Naive thymus-derived CD4-positive, alpha-beta T cell (primary cell): Measurements from ENCODE around the gene GRIK1. TPM values are rescaled to one million over a fixed set of nuclear protein-coding genes. Genes with fewer than 3 reads are reported as not detected.

Experiments
- ATAC-seq: fragments of 150-1000 bp; cut with Tn5 transposase; 2 replicates; pipeline ENCODE4 v1.10.0; 2021; ENCODE audit warnings: mild to moderate bottlenecking, moderate library complexity
- CTCF ChIA-PET: fragments of 350-600 bp; sonication (Branson Sonifier 250); formaldehyde crosslinking; loops from one replicate; lab custom pipeline; 2021; ENCODE audit warnings: antibody characterized with exemption; lab: Charles Lee
- POLR2A ChIA-PET: fragments of 350-600 bp; sonication (Branson Sonifier 250); formaldehyde crosslinking; loops from one replicate; lab custom pipeline; 2021; ENCODE audit warnings: antibody characterized with exemption, inconsistent platforms; lab: Charles Lee
- DNase-seq, 9 donors: peaks; one replicate each; pipeline versions ENCODE4 v3.0.0 to v3.0.0-alpha.2; 2020 to 2022; ENCODE audit warnings: mixed read lengths in 1 of 9
- H3K27ac ChIP-seq: one replicate; pipeline ENCODE4 v1.7.0; 2013; ENCODE audit warnings: mild to moderate bottlenecking, low read depth, low read length, moderate library complexity
- H3K27me3 ChIP-seq, 2 donors: one replicate each; pipeline ENCODE4 v1.7.0; 2013; ENCODE audit warnings: low read length in 2 of 2, mild to moderate bottlenecking in 2 of 2, moderate library complexity in 2 of 2; ENCODE audit not compliant: control insufficient read depth in 2 of 2, insufficient read depth in 2 of 2
- H3K36me3 ChIP-seq, 3 experiments: 1 replicate in 2 of 3; 2 replicates in 1 of 3; pipeline ENCODE4 v1.7.0; 2013; ENCODE audit warnings: low read length in 3 of 3, mild to moderate bottlenecking in 3 of 3, moderate library complexity in 1 of 3; ENCODE audit not compliant: insufficient read depth in 3 of 3, control insufficient read depth in 2 of 3
- H3K4me1 ChIP-seq, 2 donors: one replicate each; pipeline ENCODE4 v1.7.0; 2013; ENCODE audit warnings: low read length in 2 of 2, mild to moderate bottlenecking in 2 of 2, moderate library complexity in 1 of 2; ENCODE audit not compliant: control insufficient read depth in 2 of 2, insufficient read depth in 2 of 2
- H3K4me3 ChIP-seq: 2 replicates; pipeline ENCODE4 v1.7.0; 2013; ENCODE audit warnings: mild to moderate bottlenecking, low read length
- H3K9me3 ChIP-seq, 3 experiments: 1 replicate in 2 of 3; 2 replicates in 1 of 3; pipeline ENCODE4 v1.7.0; 2013; ENCODE audit warnings: low read length in 3 of 3; ENCODE audit not compliant: control insufficient read depth in 2 of 3
- H3K27ac Mint-ChIP-seq, 9 donors: one replicate each; pipeline ENCODE4 v1.8.0; 2020 to 2022; ENCODE audit warnings: mixed read lengths in 9 of 9, mild to moderate bottlenecking in 8 of 9, moderate library complexity in 5 of 9, inconsistent platforms in 2 of 9
- H3K27me3 Mint-ChIP-seq, 5 donors: one replicate each; pipeline ENCODE4 v1.8.0; 2021 to 2022; ENCODE audit warnings: mixed read lengths in 5 of 5, mild to moderate bottlenecking in 1 of 5
- H3K36me3 Mint-ChIP-seq, 5 donors: one replicate each; pipeline ENCODE4 v1.8.0; 2020 to 2022; ENCODE audit warnings: mixed read lengths in 5 of 5, mild to moderate bottlenecking in 3 of 5, inconsistent platforms in 1 of 5
- H3K4me1 Mint-ChIP-seq, 7 donors: one replicate each; pipeline ENCODE4 v1.8.0; 2020 to 2022; ENCODE audit warnings: mixed read lengths in 7 of 7, mild to moderate bottlenecking in 3 of 7, inconsistent platforms in 1 of 7
- H3K4me3 Mint-ChIP-seq, 10 donors: one replicate each; pipeline ENCODE4 v1.8.0; 2020 to 2022; ENCODE audit warnings: mild to moderate bottlenecking in 10 of 10, mixed read lengths in 10 of 10, moderate library complexity in 6 of 10, inconsistent platforms in 2 of 10
- H3K9me3 Mint-ChIP-seq, 11 donors: one replicate each; pipeline ENCODE4 v1.8.0; 2020 to 2022; ENCODE audit warnings: mixed read lengths in 11 of 11, mild to moderate bottlenecking in 4 of 11, inconsistent platforms in 1 of 11, moderate library complexity in 1 of 11
- intact Hi-C, 2 donors: fragments of 100-400 bp; cut with micrococcal nuclease; formaldehyde crosslinking; loops; one replicate each; pipeline ENCODE4 v1.15.1; 2023
- polyA plus RNA-seq, 2 donors: library from polyadenylated mRNA; unstranded; fragments of 300-500 nt; fragmentation: Illumina TruSeq; gene quantifications; one replicate each; pipeline ENCODE4 v1.2.3, GENCODE V29; 2021
- total RNA-seq, 6 experiments: library from RNA in 5 of 6; stranded (reverse) in 5 of 6; gene quantifications; 1 replicate in 5 of 6; 2 replicates in 1 of 6; pipeline ENCODE4 v1.2.3 and lab custom pipeline; 2021 to 2026

The GRIK1 gene
- total and polyA plus RNA-seq, 7 experiments from 2014 or later = 0.10 TPM; not detected in 6

DNA sequence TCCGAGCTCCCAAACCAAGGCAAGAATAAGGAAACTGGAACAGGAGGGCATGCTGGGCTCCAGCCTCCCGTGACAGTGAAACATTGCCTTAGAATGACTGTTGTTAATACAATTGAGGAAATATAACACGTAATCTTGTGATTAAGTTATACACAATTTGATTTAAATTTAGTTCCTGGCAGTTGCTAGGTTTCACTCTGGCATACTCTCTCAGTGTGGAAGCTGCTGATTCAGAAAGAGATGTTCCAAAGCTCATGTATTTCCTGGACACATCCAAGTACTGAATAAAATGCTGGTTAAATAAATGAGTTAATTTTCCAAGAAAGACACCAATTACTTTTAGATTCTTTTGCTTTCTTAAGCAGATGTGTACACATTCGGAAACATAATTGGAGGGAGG, 176.1 kb downstream of the GRIK1 start:
- no peak overlapping the region for H3K4me3 Mint-ChIP-seq
- ChIA-PET CTCF (no interaction called here), POLR2A (no interaction called here)
- Histone ChIP-seq H3K36me3 (no peaks in the 10 kb centered on the region), H3K4me3 (no peak overlapping the region), H3K27me3 (no peaks in the 10 kb centered on the region), H3K4me1 (no peaks in the 10 kb centered on the region), H3K9me3 (no peaks in the 10 kb centered on the region), H3K27ac (no peak overlapping the region)
- peaks cover 0 to 7% (median 6%) of the 10 kb centered on the region in 5 donors for H3K27me3 Mint-ChIP-seq
- no peak for DNase-seq
- H3K9me3 Mint-ChIP-seq = peaks cover 0 to 2% (median 0%) of the 10 kb centered on the region in 11 donors
- H3K27ac Mint-ChIP-seq = no peak overlapping the region
- H3K36me3 Mint-ChIP-seq = no peaks in the 10 kb centered on the region
- H3K4me1 Mint-ChIP-seq = no peaks in the 10 kb centered on the region
- ATAC-seq = no peak
- intact Hi-C loops = no loop called here

- DNase-seq = no peak
- Mint-ChIP-seq H3K36me3 (no peaks in the 10 kb centered on the region), H3K4me1 (no peaks in the 10 kb centered on the region), H3K27ac (no peak overlapping the region), H3K4me3 (no peak overlapping the region), H3K27me3 (peaks cover 0 to 14% (median 6%) of the 10 kb centered on the region in 5 donors), H3K9me3 (peaks cover 0 to 2% (median 0%) of the 10 kb centered on the region in 11 donors)
- ChIA-PET CTCF (no interaction called here), POLR2A (no interaction called here)
- Histone ChIP-seq H3K36me3 (no peaks in the 10 kb centered on the region), H3K4me1 (no peaks in the 10 kb centered on the region), H3K4me3 (no peak overlapping the region), H3K27ac (no peak overlapping the region), H3K27me3 (no peaks in the 10 kb centered on the region), H3K9me3 (no peaks in the 10 kb centered on the region)
- intact Hi-C loops = no loop called here
- no peak for ATAC-seq
These were observed 177.2 kb downstream of the GRIK1 start for GRCh38 chr21:29762570-29763082.

DNA sequence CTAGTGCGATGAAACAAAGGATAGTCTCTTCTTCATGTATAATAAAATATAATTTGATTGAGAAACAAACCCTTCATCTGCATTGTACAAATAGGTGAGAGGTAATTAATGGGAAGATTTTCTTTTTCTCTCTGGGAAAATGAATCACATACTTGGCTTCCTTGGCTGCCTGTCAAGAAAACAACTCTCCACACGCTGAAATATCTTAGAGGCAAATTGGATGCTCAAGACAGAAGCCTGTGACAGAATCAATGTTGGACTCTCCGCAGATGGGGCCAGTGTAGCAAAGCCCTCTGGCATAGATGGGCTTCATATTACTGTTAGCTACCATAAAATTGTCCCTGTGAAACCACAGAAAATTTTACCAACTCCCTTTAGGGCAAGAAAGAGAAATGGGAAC, 186.6 kb downstream of the GRIK1 start:
- intact Hi-C loops = no loop called here
- H3K36me3 ChIP-seq = no peaks in the 10 kb centered on the region
- DNase-seq (no peak), ATAC-seq (no peak)
- peaks cover 0 to 2% (median 0%) of the 10 kb centered on the region in 11 donors for H3K9me3 Mint-ChIP-seq
- peaks cover 3 to 16% (median 6%) of the 10 kb centered on the region in 5 donors for H3K27me3 Mint-ChIP-seq
- no peaks in the 10 kb centered on the region for H3K4me1 ChIP-seq
- POLR2A ChIA-PET = no interaction called here
- CTCF ChIA-PET = no interaction called here
- no peaks in the 10 kb centered on the region for H3K36me3 Mint-ChIP-seq
- H3K27ac ChIP-seq = no peak overlapping the region
- H3K27ac Mint-ChIP-seq = no peak overlapping the region
- H3K4me1 Mint-ChIP-seq = no peaks in the 10 kb centered on the region
- no peaks in the 10 kb centered on the region for H3K9me3 ChIP-seq
- no peak overlapping the region for H3K4me3 Mint-ChIP-seq
- H3K27me3 ChIP-seq = no peaks in the 10 kb centered on the region
- no peak overlapping the region for H3K4me3 ChIP-seq

DNA sequence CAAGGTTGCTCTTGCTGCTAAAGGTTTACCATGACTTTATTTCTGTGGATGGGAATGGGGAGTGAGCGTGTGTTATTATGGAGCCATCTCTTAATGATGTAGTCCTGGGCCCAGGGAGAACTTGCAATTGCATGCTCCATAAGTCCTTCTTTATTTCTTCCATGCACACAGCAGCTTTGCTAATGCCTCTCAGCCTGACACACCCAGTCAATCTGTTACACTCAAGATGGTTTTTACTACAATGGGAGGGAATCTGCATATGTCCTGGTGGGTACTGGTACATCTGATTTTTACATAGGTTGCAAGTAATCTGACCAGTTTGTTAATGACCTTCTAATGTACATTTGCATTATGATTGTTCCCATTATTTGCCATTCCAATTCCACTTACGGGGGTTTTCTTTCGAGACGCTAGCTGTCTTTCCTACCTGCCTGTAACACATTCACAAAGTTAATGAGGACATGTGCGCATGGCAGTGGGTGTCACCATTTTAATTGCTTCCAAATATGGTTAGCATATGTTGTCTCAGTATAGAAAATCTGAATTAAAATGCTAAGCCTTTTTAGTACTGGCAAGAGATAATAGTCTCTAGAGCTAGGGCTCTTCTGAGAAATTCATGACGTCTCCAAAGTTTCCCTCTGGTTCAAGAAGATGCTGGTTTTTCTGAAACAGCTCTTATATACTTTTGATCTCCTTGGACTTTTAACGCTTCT, 188.2 kb downstream of the GRIK1 start:
- ChIA-PET CTCF (interaction anchor here (0.6 kb wide), 1 partner anchor 9 kb away, joined by 3 read pairs; no protein-coding TSS in a partner anchor), POLR2A (no interaction called here)

GRCh38 chr21:29749957-29750356, 189.8 kb downstream of the GRIK1 start:
- intact Hi-C loops = no loop called here
- POLR2A ChIA-PET = no interaction called here
- DNase-seq = no peak

More for the DNA sequence above, 188.2 kb downstream of the GRIK1 start:
- no peaks in the 10 kb centered on the region for H3K27me3 ChIP-seq
- H3K27ac ChIP-seq = no peak overlapping the region
- Mint-ChIP-seq H3K4me1 (no peaks in the 10 kb centered on the region), H3K27me3 (peaks cover 3 to 16% (median 5%) of the 10 kb centered on the region in 5 donors), H3K36me3 (no peaks in the 10 kb centered on the region), H3K4me3 (no peak overlapping the region), H3K9me3 (peaks cover 0 to 2% (median 0%) of the 10 kb centered on the region in 11 donors), H3K27ac (no peak overlapping the region)
- no peaks in the 10 kb centered on the region for H3K9me3 ChIP-seq
- ATAC-seq (no peak), DNase-seq (no peak)
- no peaks in the 10 kb centered on the region for H3K4me1 ChIP-seq
- no peaks in the 10 kb centered on the region for H3K36me3 ChIP-seq
- intact Hi-C loops = no loop called here
- H3K4me3 ChIP-seq = no peak overlapping the region

DNA sequence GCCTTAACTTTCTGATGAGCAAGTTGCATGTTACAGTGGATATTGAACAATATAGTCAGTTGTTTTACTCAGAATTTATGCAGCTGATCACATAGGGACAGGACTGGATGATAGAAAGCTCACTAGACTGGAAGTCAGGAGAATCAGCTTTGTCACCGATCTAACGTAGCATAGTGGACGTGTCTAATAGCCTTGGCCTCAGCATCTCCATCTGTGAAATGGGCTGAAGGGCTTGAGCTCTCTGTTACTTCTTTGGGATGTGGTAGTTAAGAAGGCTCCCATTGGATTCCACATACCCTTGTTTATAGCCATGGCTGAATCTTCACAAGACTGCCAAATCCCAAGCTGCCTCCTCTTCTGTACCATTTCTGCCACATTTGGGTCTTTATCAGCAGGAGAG, 190.6 kb downstream of the GRIK1 start:
- Histone ChIP-seq H3K27ac (no peak overlapping the region), H3K4me3 (no peak overlapping the region), H3K27me3 (no peaks in the 10 kb centered on the region), H3K9me3 (no peaks in the 10 kb centered on the region), H3K4me1 (no peaks in the 10 kb centered on the region), H3K36me3 (no peaks in the 10 kb centered on the region)
- H3K27ac Mint-ChIP-seq = no peak overlapping the region
- ChIA-PET POLR2A (no interaction called here), CTCF (no interaction called here)
- H3K4me3 Mint-ChIP-seq = no peak overlapping the region
- H3K4me1 Mint-ChIP-seq = no peaks in the 10 kb centered on the region
- DNase-seq (no peak), ATAC-seq (no peak)
- H3K9me3 Mint-ChIP-seq = no peaks in the 10 kb centered on the region
- H3K36me3 Mint-ChIP-seq = no peaks in the 10 kb centered on the region
- intact Hi-C loops = no loop called here
- H3K27me3 Mint-ChIP-seq = peaks cover 0 to 8% (median 4%) of the 10 kb centered on the region in 5 donors

More at GRCh38 chr21:29749957-29750356, 189.8 kb downstream of the GRIK1 start:
- Mint-ChIP-seq H3K4me3 (no peak overlapping the region), H3K27me3 (peaks cover 0 to 6% (median 3%) of the 10 kb centered on the region in 5 donors), H3K9me3 (no peaks in the 10 kb centered on the region), H3K36me3 (no peaks in the 10 kb centered on the region), H3K4me1 (no peaks in the 10 kb centered on the region), H3K27ac (no peak overlapping the region)
- Histone ChIP-seq H3K4me3 (no peak overlapping the region), H3K27me3 (no peaks in the 10 kb centered on the region), H3K9me3 (no peaks in the 10 kb centered on the region), H3K27ac (no peak overlapping the region), H3K36me3 (no peaks in the 10 kb centered on the region), H3K4me1 (no peaks in the 10 kb centered on the region)
- CTCF ChIA-PET = no interaction called here
- ATAC-seq = no peak
